Measurements from ENCODE around the gene KCNH2.

- TF ChIP-seq, protein P1, sequence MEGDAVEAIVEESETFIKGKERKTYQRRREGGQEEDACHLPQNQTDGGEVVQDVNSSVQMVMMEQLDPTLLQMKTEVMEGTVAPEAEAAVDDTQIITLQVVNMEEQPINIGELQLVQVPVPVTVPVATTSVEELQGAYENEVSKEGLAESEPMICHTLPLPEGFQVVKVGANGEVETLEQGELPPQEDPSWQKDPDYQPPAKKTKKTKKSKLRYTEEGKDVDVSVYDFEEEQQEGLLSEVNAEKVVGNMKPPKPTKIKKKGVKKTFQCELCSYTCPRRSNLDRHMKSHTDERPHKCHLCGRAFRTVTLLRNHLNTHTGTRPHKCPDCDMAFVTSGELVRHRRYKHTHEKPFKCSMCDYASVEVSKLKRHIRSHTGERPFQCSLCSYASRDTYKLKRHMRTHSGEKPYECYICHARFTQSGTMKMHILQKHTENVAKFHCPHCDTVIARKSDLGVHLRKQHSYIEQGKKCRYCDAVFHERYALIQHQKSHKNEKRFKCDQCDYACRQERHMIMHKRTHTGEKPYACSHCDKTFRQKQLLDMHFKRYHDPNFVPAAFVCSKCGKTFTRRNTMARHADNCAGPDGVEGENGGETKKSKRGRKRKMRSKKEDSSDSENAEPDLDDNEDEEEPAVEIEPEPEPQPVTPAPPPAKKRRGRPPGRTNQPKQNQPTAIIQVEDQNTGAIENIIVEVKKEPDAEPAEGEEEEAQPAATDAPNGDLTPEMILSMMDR (IDR thresholded peaks at IDR 0.05), result no peak
- TF ChIP-seq ZFX (IDR thresholded peaks at IDR 0.05; ENCODE audit: borderline replicate concordance), result no peak
Observed at GRCh38 chr7:150947761-150948651, 30.1 kb downstream of the KCNH2 start.
